ENCODE results near the gene AKT3. TPM values are rescaled to one million over a fixed set of nuclear protein-coding genes. Genes with fewer than 3 reads are reported as not detected.

AKT3 gene
- total and polyA plus RNA-seq, 7 donors = 2.1 to 105 (median 66.4) TPM

- 82 to 86% methylated on average over 2 of the region's 2 CpGs for WGBS, 2 donors
- Histone ChIP-seq H3K27me3 (no peaks in the 10 kb centered on the region), H3K36me3 (no peaks in the 10 kb centered on the region), H3K9me3 (no peaks in the 10 kb centered on the region), H3K4me1 (peaks cover 0 to 21% (median 14%) of the 10 kb centered on the region in 4 donors), H3K27ac (peak overlapping the region in 1 of 4 donors; percentile 20), H3K4me3 (no peak overlapping the region)
- no peak for DNase-seq
- intact Hi-C loops (cut with DNase I) = no loop called here
- no peak for TF ChIP-seq CTCF (IDR thresholded peaks at IDR 0.05)
- no peak for TF ChIP-seq EP300 (IDR thresholded peaks at IDR 0.05)
- no peak for TF ChIP-seq POLR2AphosphoS5 (IDR thresholded peaks at IDR 0.05)
- TF ChIP-seq POLR2A (IDR thresholded peaks at IDR 0.05) = no peak
Observed at GRCh38 chr1:243525085-243525487, 325.0 kb downstream of the AKT3 start.

- peaks cover 0 to 21% (median 14%) of the 10 kb centered on the region in 4 donors for H3K4me1 ChIP-seq
- H3K27ac ChIP-seq = no peak overlapping the region
- H3K36me3 ChIP-seq = no peaks in the 10 kb centered on the region
- H3K9me3 ChIP-seq = no peaks in the 10 kb centered on the region
- 90 to 94% methylated on average over 5 of the region's 5 CpGs for WGBS, 2 donors
- no peak overlapping the region for H3K4me3 ChIP-seq
- intact Hi-C loops (cut with DNase I) = no loop called here
- DNase-seq = no peak
- TF ChIP-seq POLR2A (IDR thresholded peaks at IDR 0.05) (no peak), CTCF (IDR thresholded peaks at IDR 0.05) (no peak), POLR2AphosphoS5 (IDR thresholded peaks at IDR 0.05) (no peak), EP300 (IDR thresholded peaks at IDR 0.05) (no peak)
- H3K27me3 ChIP-seq = no peaks in the 10 kb centered on the region
Observed at GRCh38 chr1:243523766-243524165, 326.3 kb downstream of the AKT3 start.

DNA sequence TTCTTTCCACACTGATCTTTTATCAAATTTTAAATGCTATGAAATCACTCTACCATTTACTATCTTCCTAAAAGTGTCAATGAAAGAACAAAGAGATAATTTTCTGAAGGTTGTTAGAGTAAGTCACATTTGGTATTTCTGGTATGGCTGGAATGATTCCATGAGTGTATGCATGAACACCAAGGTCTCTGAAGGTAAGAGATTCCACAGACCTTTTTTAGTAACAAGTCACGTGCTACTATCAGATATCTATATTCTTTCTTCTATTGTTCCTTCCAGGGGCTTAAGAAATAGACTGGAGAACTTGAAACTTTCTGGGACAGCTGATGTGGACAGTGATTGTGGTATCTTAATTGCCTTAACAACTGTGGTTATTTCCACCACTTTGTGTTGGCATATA, 329.2 kb downstream of the AKT3 start:
- Histone ChIP-seq H3K27me3 (no peaks in the 10 kb centered on the region), H3K4me1 (peaks cover 0 to 21% (median 14%) of the 10 kb centered on the region in 4 donors), H3K27ac (no peak overlapping the region), H3K4me3 (no peak overlapping the region), H3K9me3 (no peaks in the 10 kb centered on the region), H3K36me3 (no peaks in the 10 kb centered on the region)
- DNase-seq = no peak
- WGBS, 2 donors = 62 to 85% methylated on average over 1 of the region's 1 CpG
- intact Hi-C loops (cut with DNase I) = no loop called here
- TF ChIP-seq POLR2A (IDR thresholded peaks at IDR 0.05) = no peak
- TF ChIP-seq CTCF (IDR thresholded peaks at IDR 0.05) = no peak
- no peak for TF ChIP-seq EP300 (IDR thresholded peaks at IDR 0.05)
- TF ChIP-seq POLR2AphosphoS5 (IDR thresholded peaks at IDR 0.05) = no peak

DNA sequence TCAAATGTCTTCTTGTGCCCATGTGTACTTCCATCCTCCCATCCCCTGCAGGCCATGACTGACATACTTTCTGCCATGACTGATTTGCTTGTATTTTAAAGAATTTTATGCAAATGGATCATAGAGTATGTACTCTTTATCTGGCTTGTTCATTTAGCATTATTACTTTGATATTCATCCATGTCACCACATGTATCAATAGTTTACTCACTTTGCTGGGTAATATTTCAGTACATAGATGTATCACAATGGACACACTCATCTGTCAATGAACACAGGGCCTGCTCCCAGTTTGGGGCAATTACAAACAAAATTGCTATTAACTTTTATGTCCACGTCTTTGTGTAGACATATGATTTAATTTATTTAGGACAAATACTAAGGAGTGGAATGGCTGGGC, 335.1 kb downstream of the AKT3 start:
- WGBS, 2 donors = 64 to 85% methylated on average over 1 of the region's 1 CpG
- no peak overlapping the region for H3K27ac ChIP-seq
- H3K4me1 ChIP-seq = no peaks in the 10 kb centered on the region
- H3K9me3 ChIP-seq = no peaks in the 10 kb centered on the region
- intact Hi-C loops (cut with DNase I) = no loop called here
- H3K4me3 ChIP-seq = no peak overlapping the region
- peaks cover 0 to 21% (median 7%) of the 10 kb centered on the region in 4 donors for H3K36me3 ChIP-seq
- no peaks in the 10 kb centered on the region for H3K27me3 ChIP-seq
- TF ChIP-seq POLR2A (IDR thresholded peaks at IDR 0.05) (no peak), CTCF (IDR thresholded peaks at IDR 0.05) (no peak), POLR2AphosphoS5 (IDR thresholded peaks at IDR 0.05) (no peak), EP300 (IDR thresholded peaks at IDR 0.05) (no peak)
- DNase-seq = no peak

All from sigmoid colon (tissue), 7 donors.